Mononuclear cell (primary cell): ENCODE data around the gene OR5AN1. TPM values are rescaled to one million over a fixed set of nuclear protein-coding genes. Genes with fewer than 3 reads are reported as not detected.
"Not testable (repeated sequence)": the region's sequence is repeated elsewhere in the genome, so short reads cannot be mapped to it uniquely, and the experiment has no call there.

Experiments used
- H3K27me3 ChIP-seq: 2 replicates; pipeline ENCODE4 v1.6.0; 2011; ENCODE audit warnings: low read length, control low read depth; ENCODE audit not compliant: insufficient read depth
- H3K4me1 ChIP-seq: 2 replicates; pipeline ENCODE4 v1.5.1; 2011; ENCODE audit warnings: mild to moderate bottlenecking, low read length, control low read depth; ENCODE audit not compliant: insufficient read depth
- H3K4me3 ChIP-seq: 2 replicates; pipeline ENCODE4 v1.5.1; 2011; ENCODE audit warnings: mild to moderate bottlenecking, low read length, moderate library complexity
- H3K9me3 ChIP-seq: 2 replicates; pipeline ENCODE4 v1.5.1; 2011; ENCODE audit warnings: low read depth, mild to moderate bottlenecking, control low read depth, low read length
- total RNA-seq: library from RNA; depleted of rRNA; stranded (reverse); fragments of >200 nt; gene quantifications from one replicate; pipeline ENCODE4 v1.2.3, GENCODE V29; 2012

OR5AN1 gene
- total RNA-seq: 0.10 TPM

GRCh38 chr11:59358595-59358994 is at the start of gene OR5AN1:
Gene OR5AN1, plus strand, starts transcription at chr11:59358895. Its CDS starts 5,564 bp downstream, at chr11:59364459.
- H3K9me3 ChIP-seq: no peaks in the 10 kb centered on the region

GRCh38 chr11:59335001-59335400 is 23.7 kb upstream of the OR5AN1 start:
- Histone ChIP-seq H3K4me3 (no peak overlapping the region), H3K9me3 (no peaks in the 10 kb centered on the region), H3K4me1 (no peaks in the 10 kb centered on the region), H3K27me3 (no peaks in the 10 kb centered on the region)

More at GRCh38 chr11:59358595-59358994, at the start of gene OR5AN1:
- H3K27me3 ChIP-seq: no peaks in the 10 kb centered on the region
- H3K4me1 ChIP-seq: no peaks in the 10 kb centered on the region
- no peak within 1 kb of the TSS for H3K4me3 ChIP-seq

- Histone ChIP-seq H3K4me1 (no peaks in the 10 kb centered on the region), H3K4me3 (no peak overlapping the region), H3K9me3 (no peaks in the 10 kb centered on the region), H3K27me3 (no peaks in the 10 kb centered on the region)
Observed at GRCh38 chr11:59336176-59336575, 22.5 kb upstream of the OR5AN1 start.

GRCh38 chr11:59336931-59337330 is 21.8 kb upstream of the OR5AN1 start:
- H3K27me3 ChIP-seq: no peaks in the 10 kb centered on the region
- no peak overlapping the region for H3K4me3 ChIP-seq
- no peaks in the 10 kb centered on the region for H3K4me1 ChIP-seq
- H3K9me3 ChIP-seq: no peaks in the 10 kb centered on the region

- not testable (repeated sequence) for H3K4me3 ChIP-seq, H3K4me1 ChIP-seq, H3K9me3 ChIP-seq, H3K27me3 ChIP-seq
Observed at GRCh38 chr11:59349657-59350056, 9.0 kb upstream of the OR5AN1 start.

- Histone ChIP-seq H3K27me3 (no peaks in the 10 kb centered on the region), H3K9me3 (no peaks in the 10 kb centered on the region), H3K4me3 (no peak overlapping the region), H3K4me1 (no peaks in the 10 kb centered on the region)
Observed at GRCh38 chr11:59355226-59355625, 3.5 kb upstream of the OR5AN1 start.

- H3K27me3 ChIP-seq: no peaks in the 10 kb centered on the region
- no peaks in the 10 kb centered on the region for H3K9me3 ChIP-seq
- H3K4me1 ChIP-seq: no peaks in the 10 kb centered on the region
- H3K4me3 ChIP-seq: no peak overlapping the region
Observed at GRCh38 chr11:59356561-59356960, 2.1 kb upstream of the OR5AN1 start.

GRCh38 chr11:59358020-59358419 is 675 bp upstream of the OR5AN1 start:
- Histone ChIP-seq H3K27me3 (no peaks in the 10 kb centered on the region), H3K4me3 (no peak overlapping the region), H3K9me3 (no peaks in the 10 kb centered on the region), H3K4me1 (no peaks in the 10 kb centered on the region)

- Histone ChIP-seq H3K4me1 (peaks cover 10% of the 10 kb centered on the region), H3K9me3 (peaks cover 6% of the 10 kb centered on the region), H3K27me3 (no peaks in the 10 kb centered on the region), H3K4me3 (no peak overlapping the region)
Observed at GRCh38 chr11:59365232-59366018, 6.7 kb downstream of the OR5AN1 start.

- Histone ChIP-seq H3K4me3 (no peak overlapping the region), H3K27me3 (no peaks in the 10 kb centered on the region), H3K4me1 (peaks cover 10% of the 10 kb centered on the region), H3K9me3 (peaks cover 9% of the 10 kb centered on the region)
Observed at GRCh38 chr11:59368238-59369022, 9.7 kb downstream of the OR5AN1 start.

- H3K9me3 ChIP-seq, H3K4me1 ChIP-seq, H3K4me3 ChIP-seq, H3K27me3 ChIP-seq: not testable (repeated sequence)
Observed at GRCh38 chr11:59372324-59372723, 13.6 kb downstream of the OR5AN1 start.

GRCh38 chr11:59380263-59381059 is 21.8 kb downstream of the OR5AN1 start:
- Histone ChIP-seq H3K27me3 (no peaks in the 10 kb centered on the region), H3K4me1 (no peaks in the 10 kb centered on the region), H3K4me3 (no peak overlapping the region), H3K9me3 (peaks cover 9% of the 10 kb centered on the region)

- H3K27me3 ChIP-seq: no peaks in the 10 kb centered on the region
- no peaks in the 10 kb centered on the region for H3K9me3 ChIP-seq
- H3K4me3 ChIP-seq: no peak overlapping the region
- no peaks in the 10 kb centered on the region for H3K4me1 ChIP-seq
Observed at GRCh38 chr11:59394186-59394585, 35.5 kb downstream of the OR5AN1 start.

- no peaks in the 10 kb centered on the region for H3K4me1 ChIP-seq
- peaks cover 16% of the 10 kb centered on the region for H3K9me3 ChIP-seq
- no peak overlapping the region for H3K4me3 ChIP-seq
- H3K27me3 ChIP-seq: no peaks in the 10 kb centered on the region
Observed at GRCh38 chr11:59400461-59401261, 42.0 kb downstream of the OR5AN1 start.
